ENCODE measurements around the gene OR5AU1. TPM values are rescaled to one million over a fixed set of nuclear protein-coding genes. Genes with fewer than 3 reads are reported as not detected.

OR5AU1 gene
- total and polyA plus RNA-seq, 2 of the 13 experiments (the other 11 are each of a cell fraction or from before 2014, with no cell fraction given): not detected

DNA sequence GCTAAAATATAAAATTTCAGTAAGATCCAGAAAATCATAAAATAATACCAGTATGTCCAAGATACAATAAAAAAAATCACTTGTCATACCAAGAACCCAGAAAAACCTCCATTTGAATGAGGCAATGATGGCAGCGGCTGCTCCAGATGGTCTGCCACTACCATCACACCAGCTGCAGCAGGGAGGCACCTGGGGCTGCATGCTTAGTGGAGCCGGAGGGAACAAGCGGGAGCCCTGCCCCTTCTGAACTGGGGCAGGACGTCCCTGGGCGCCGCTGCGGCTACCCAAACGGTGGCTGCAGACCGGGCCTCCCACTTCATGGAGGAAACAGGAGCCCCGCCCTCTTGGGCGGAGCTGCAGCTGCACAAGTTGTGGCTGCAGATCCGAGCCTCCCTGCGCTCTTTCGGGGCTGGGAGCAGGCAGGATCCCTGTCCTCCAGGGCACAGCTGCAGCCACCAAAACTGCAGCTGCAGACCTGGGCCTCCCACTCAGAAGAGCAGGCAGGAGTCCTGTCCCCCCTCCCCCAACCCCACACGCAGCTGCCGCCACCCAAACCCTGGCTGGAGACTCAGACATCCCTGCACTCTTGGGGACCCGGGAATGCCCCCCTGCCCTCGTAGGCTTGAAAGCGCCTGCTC lies 36.1 kb upstream of the OR5AU1 start:
- peak; percentile 77 for DNase-seq (ENCODE audit: low spot score)
- BruUV-seq (replicated peaks): no TSS peak
- Histone ChIP-seq H2AFZ (ENCODE audit: low read length) (peak overlapping the region; percentile 42), H3K27me3 (ENCODE audit: control insufficient read depth in 1 of 2, insufficient read depth in 2 of 2, low read length in 2 of 2) (no peaks in the 10 kb centered on the region; a peak in 1 of 5 replicates), H3K4me3 (replicated peaks in 1 of 3; ENCODE audit: insufficient read depth in 1 of 3, low read depth in 2 of 3, low read length in 3 of 3) (peak overlapping the region; percentile 53 to 78 (median 58)), H4K20me1 (ENCODE audit: insufficient read depth, low read length) (no peaks in the 10 kb centered on the region), H3K79me2 (ENCODE audit: insufficient read depth, low read length) (no peaks in the 10 kb centered on the region), H3K9ac (ENCODE audit: insufficient read depth, low read depth, low read length) (peak overlapping the region; percentile 17; the same call in 1 of the 2 replicates), H3K4me2 (ENCODE audit: low read depth, low read length) (peak overlapping the region; percentile 88), H3K27ac (ENCODE audit: extremely low read length, insufficient read depth, low read length) (no peak overlapping the region), H3K4me1 (ENCODE audit: insufficient read depth, low read length) (peaks cover 22% of the 10 kb centered on the region), H3K36me3 (replicated peaks in 1 of 2; ENCODE audit: control insufficient read depth in 1 of 2, insufficient read depth in 2 of 2, low read length in 2 of 2) (no peaks in the 10 kb centered on the region), H3K9me3 (ENCODE audit: low read length) (no peaks in the 10 kb centered on the region)
- CTCF ChIA-PET (ENCODE audit: low intra/inter-chr PET ratio, low total read pairs): no interaction called here
- intact Hi-C loops (cut with micrococcal nuclease; ENCODE audit: unreplicated experiment): loop anchor here (5.0 kb wide), 1 partner anchor 125 kb away; no protein-coding TSS in a partner anchor
- in situ Hi-C loops (cut with HindIII; ENCODE audit: extremely low pct_ligation_motif_present, low pct_unique_long_range_greater_than_20kb): no loop called here
- FAIRE-seq: no peak
- POLR2A ChIA-PET: interaction anchor here (0.5 to 2.2 kb wide), 5 partner anchors 10 to 264 kb away, joined by 3 to 11 read pairs (median 4); partner anchors contain the start of gene CHD8
- ATAC-seq: peak; percentile 90
- 3% methylated on average over 11 of the region's 19 CpGs for WGBS (ENCODE audit: low lambda C conversion rate)
- 0 out of 2 replicates have a peak, but pooled peaks have one; percentile 39 for TF ChIP-seq ZMAT3 (CRISPR knock-in tag; conservative IDR thresholded peaks at IDR 0.05)
- TF ChIP-seq IKZF5 (CRISPR knock-in tag; IDR thresholded peaks at IDR 0.05): 0 out of 2 replicates have a peak, but pooled peaks have one; percentile 24
- TF ChIP-seq KAT7 (CRISPR knock-in tag; IDR thresholded peaks at IDR 0.05; ENCODE audit: borderline replicate concordance): no peak
- TF ChIP-seq, protein P1, sequence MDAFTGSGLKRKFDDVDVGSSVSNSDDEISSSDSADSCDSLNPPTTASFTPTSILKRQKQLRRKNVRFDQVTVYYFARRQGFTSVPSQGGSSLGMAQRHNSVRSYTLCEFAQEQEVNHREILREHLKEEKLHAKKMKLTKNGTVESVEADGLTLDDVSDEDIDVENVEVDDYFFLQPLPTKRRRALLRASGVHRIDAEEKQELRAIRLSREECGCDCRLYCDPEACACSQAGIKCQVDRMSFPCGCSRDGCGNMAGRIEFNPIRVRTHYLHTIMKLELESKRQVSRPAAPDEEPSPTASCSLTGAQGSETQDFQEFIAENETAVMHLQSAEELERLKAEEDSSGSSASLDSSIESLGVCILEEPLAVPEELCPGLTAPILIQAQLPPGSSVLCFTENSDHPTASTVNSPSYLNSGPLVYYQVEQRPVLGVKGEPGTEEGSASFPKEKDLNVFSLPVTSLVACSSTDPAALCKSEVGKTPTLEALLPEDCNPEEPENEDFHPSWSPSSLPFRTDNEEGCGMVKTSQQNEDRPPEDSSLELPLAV (CRISPR knock-in tag; conservative IDR thresholded peaks at IDR 0.05; ENCODE audit: low read depth): no peak
- TF ChIP-seq ZFX (CRISPR knock-in tag; IDR thresholded peaks at IDR 0.05; ENCODE audit: low read depth): no peak; the same call in 1 of the 2 replicates
- peak; percentile 85; the same call in 1 of the 2 replicates for TF ChIP-seq NFKB2 (CRISPR knock-in tag; IDR thresholded peaks at IDR 0.05; ENCODE audit: borderline replicate concordance)
- 0 out of 2 replicates have a peak, but pooled peaks have one; percentile 19 for TF ChIP-seq POGK (CRISPR knock-in tag; conservative IDR thresholded peaks at IDR 0.05)
- TF ChIP-seq PAXIP1 (CRISPR knock-in tag; conservative IDR thresholded peaks at IDR 0.05): no peak
- TF ChIP-seq ZBTB26 (CRISPR knock-in tag; IDR thresholded peaks at IDR 0.05; ENCODE audit: borderline replicate concordance): 0 out of 2 replicates have a peak, but pooled peaks have one; percentile 30
- TF ChIP-seq ZNF205 (CRISPR knock-in tag; IDR thresholded peaks at IDR 0.05): no peak
- peak; percentile 70; the same call in 1 of the 2 replicates for TF ChIP-seq SP5 (CRISPR knock-in tag; IDR thresholded peaks at IDR 0.05; ENCODE audit: borderline replicate concordance, low read depth)
- TF ChIP-seq HNRNPL (IDR thresholded peaks at IDR 0.05; ENCODE audit: low read depth, low read length): 0 out of 2 replicates have a peak, but pooled peaks have one; percentile 18
- peak; percentile 35 for TF ChIP-seq TAF15 (IDR thresholded peaks at IDR 0.05; ENCODE audit: low read depth, low read length, poor library complexity, severe bottlenecking)
